ENCODE results near the gene MOSPD2. TPM values are rescaled to one million over a fixed set of nuclear protein-coding genes. Genes with fewer than 3 reads are reported as not detected.

Gene MOSPD2
- total RNA-seq, 2 experiments from 2014 or later, result 9.1 to 9.6 TPM

DNA sequence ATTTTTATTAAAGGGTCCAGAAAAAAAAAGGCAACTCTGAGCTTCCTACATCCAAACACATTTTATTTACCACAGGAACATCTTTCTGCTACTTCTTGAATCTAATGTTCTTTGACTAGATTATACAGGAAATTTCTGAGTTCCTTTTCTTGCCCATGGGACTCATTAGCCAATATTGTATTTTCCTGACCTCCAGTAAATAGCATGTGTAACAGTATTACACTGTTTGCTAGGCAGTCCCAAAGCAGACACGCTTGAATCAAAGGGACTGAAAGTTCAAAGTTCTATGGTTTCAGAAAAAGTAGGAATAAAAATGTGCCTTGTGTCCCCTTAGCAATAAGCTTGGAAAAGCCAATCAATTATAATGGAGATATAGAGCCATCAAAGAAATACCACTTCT lies 57.4 kb downstream of the MOSPD2 start:
- Mint-ChIP-seq H3K9me3 (no peaks in the 10 kb centered on the region), H3K36me3 (no peaks in the 10 kb centered on the region), H3K27ac (no peak overlapping the region), H3K4me1 (no peaks in the 10 kb centered on the region), H3K27me3 (peaks cover 4% of the 10 kb centered on the region), H3K4me3 (no peak overlapping the region)
- no peak for DNase-seq

DNA sequence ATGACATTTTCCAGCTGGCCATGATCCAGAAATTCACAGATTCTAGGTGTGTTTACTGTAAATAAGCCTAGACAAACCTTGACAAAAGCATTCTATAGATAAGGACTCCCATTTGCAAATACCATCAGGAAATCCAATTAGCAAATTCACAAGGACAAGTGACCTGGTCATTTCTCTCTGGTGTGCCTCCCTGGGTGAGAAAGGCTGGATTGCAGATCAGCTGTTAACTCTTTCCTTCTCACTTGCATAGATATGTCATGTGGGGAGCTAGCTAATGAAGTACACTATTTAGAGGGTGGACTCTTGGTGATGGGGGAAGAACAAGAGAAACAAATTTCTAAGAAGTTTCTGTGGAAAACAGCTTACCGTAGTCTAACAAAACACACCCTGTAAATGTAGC lies 58.9 kb downstream of the MOSPD2 start:
- no peak for DNase-seq
- no peak overlapping the region for H3K4me3 Mint-ChIP-seq
- no peak overlapping the region for H3K27ac Mint-ChIP-seq
- H3K27me3 Mint-ChIP-seq, result peaks cover 4% of the 10 kb centered on the region
- H3K4me1 Mint-ChIP-seq, result peaks cover 2% of the 10 kb centered on the region
- no peaks in the 10 kb centered on the region for H3K36me3 Mint-ChIP-seq
- no peaks in the 10 kb centered on the region for H3K9me3 Mint-ChIP-seq

DNA sequence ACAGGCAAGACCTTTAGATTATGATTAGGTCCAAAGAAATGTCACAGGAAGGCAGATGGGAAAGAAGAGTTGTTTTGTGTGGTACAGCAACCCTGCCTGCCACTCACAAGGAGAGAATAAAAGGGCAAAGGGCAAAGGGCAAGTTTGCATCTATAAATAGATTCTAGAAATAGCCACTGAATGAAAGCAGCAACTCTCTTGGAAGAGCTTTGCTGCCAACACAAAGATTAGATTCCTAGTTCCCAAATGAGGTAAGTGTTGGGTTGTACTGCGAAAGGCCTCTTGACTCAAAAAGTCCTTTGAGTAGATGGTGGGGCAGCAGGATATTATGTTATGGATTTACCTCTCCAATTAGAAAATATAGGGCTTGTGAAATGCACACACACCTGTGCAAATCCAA lies 61.2 kb downstream of the MOSPD2 start:
- Mint-ChIP-seq H3K9me3 (no peaks in the 10 kb centered on the region), H3K27ac (no peak overlapping the region), H3K4me3 (no peak overlapping the region), H3K36me3 (no peaks in the 10 kb centered on the region), H3K4me1 (peaks cover 2% of the 10 kb centered on the region), H3K27me3 (no peaks in the 10 kb centered on the region)
- DNase-seq, result no peak

DNA sequence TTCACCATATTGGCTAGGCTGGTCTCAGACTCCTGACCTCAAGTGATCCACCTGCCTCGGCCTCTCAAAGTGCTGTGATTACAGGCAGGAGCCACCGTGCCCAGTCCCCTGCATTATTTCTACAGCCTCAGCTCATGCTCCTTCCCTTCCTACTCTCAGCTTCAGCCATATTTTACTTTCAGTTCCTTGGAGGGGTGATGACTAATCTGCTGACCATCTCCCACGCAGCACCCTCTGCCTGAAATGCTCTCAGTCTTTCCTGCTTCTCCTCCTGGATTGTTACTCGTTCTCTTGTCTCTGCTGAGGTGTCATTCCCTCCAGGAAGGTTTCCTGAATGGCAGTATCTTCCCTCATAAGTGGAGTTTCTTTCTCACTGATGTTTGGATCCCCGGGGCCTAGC lies 63.3 kb downstream of the MOSPD2 start:
- Mint-ChIP-seq H3K27ac (no peak overlapping the region), H3K9me3 (no peaks in the 10 kb centered on the region), H3K36me3 (no peaks in the 10 kb centered on the region), H3K27me3 (no peaks in the 10 kb centered on the region), H3K4me1 (peaks cover 2% of the 10 kb centered on the region), H3K4me3 (no peak overlapping the region)
- DNase-seq, result no peak

DNA sequence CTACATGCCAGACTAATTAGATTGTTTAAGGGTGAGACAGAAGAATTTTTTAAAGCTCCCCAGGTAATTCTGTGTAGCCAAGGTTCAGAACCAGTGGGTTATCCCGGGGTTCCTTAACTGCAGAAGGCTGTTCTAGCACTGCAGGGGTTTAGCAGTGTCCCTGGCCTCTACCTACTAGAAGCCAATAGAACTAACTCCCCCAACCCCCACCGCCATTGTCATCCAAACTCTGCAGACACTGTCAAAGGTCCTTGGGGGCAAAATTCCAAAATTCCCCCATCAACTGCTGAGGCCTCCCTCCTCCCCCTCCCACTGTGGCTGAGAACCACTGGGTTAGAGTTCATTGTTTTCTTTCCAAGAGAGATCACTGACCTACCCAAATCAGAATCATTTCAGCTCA lies 66.4 kb downstream of the MOSPD2 start:
- Mint-ChIP-seq H3K9me3 (no peaks in the 10 kb centered on the region), H3K4me1 (peaks cover 2% of the 10 kb centered on the region), H3K27ac (no peak overlapping the region), H3K36me3 (no peaks in the 10 kb centered on the region), H3K4me3 (no peak overlapping the region), H3K27me3 (no peaks in the 10 kb centered on the region)
- no peak for DNase-seq

DNA sequence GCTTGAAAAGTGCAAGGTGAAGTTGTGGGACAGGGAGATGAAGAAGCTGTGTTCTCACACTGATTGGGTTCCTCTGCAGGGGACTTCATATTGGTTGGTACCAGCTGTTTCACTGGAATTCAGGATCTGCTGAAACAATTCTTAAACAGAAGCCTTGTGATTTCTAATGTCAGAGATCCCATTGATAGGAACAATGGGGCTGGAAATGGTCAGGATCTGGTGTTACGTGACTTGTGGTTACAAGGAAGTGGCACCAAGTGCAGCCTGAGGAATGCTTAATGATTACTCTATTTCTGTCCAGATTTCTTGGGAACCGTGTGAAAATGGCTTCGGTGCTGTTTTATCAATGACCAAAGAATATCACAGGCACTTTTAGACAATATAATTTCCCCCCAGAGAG lies 68.1 kb downstream of the MOSPD2 start:
- Mint-ChIP-seq H3K36me3 (no peaks in the 10 kb centered on the region), H3K9me3 (no peaks in the 10 kb centered on the region), H3K27ac (no peak overlapping the region), H3K27me3 (no peaks in the 10 kb centered on the region), H3K4me3 (no peak overlapping the region), H3K4me1 (peaks cover 2% of the 10 kb centered on the region)
- no peak for DNase-seq

DNA sequence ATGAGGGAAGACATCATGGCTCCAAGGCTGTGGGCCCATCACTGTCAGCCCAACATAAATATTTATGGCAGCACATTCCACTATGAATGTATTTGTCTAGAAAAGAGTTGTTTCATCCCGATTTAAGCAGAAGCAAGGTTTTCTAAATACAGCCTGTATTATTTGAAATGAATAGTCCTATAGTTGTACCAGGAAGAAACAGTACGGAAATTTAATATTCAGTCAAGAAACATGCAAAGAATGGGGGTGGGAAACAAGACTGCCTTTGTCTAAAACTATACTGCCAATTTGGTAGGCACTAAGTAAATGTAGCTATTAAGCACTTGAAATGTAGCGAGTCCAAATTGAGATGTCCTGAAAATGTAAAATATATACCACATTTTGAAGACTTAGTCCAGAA lies 69.1 kb downstream of the MOSPD2 start:
- H3K9me3 Mint-ChIP-seq, result no peaks in the 10 kb centered on the region
- no peaks in the 10 kb centered on the region for H3K27me3 Mint-ChIP-seq
- no peak overlapping the region for H3K4me3 Mint-ChIP-seq
- H3K36me3 Mint-ChIP-seq, result no peaks in the 10 kb centered on the region
- no peak overlapping the region for H3K27ac Mint-ChIP-seq
- DNase-seq, result no peak
- H3K4me1 Mint-ChIP-seq, result no peaks in the 10 kb centered on the region

DNA sequence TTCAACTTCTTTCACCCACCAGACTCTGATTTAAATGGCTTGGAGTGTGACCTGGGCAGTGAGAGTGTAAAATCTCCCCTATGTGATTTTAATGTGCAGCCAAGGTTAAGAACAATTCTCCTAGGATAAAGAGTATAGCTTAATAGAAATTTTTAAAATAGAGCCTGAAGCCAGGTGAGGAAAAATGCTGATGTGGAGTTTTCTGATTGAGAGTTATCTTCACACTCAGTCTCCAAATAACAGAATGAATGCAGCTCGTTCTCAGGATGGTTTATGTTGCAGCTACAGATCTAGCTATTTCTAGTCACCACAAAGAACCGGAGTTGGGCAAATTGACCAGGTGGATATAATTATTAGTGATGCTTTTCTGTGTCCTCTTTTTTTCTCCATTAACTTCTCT lies 70.7 kb downstream of the MOSPD2 start:
- H3K27me3 Mint-ChIP-seq, result no peaks in the 10 kb centered on the region

DNA sequence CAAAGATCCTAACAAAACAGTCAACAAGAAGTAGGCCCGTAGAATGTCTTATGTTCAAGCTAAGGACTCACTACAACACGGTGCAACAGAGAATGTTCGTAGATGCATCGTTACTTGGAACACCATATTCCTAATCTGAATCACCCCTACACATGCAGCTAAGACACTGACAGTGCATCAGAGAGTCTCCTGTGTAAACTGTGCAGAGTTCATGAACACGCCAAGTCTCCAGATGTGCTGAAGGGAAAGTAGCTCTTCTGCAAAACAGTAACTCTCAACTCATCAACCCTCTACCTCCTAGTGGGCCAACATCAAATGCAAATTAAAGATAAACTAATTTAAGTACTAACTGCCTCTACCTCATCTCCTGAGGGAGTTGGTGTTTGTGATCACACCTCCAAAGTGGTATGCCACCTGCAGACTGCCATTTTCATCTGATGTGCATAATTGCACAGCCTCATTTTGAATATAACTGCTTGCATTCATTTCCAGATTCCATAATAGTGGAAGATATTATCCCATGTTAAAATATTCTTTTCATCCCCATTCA lies 73.5 kb downstream of the MOSPD2 start:
- Mint-ChIP-seq H3K27me3 (peaks cover 4% of the 10 kb centered on the region), H3K4me1 (no peaks in the 10 kb centered on the region), H3K9me3 (no peaks in the 10 kb centered on the region), H3K36me3 (no peaks in the 10 kb centered on the region), H3K4me3 (no peak overlapping the region), H3K27ac (no peak overlapping the region)
- DNase-seq, result no peak

More for the DNA sequence above, 70.7 kb downstream of the MOSPD2 start:
- Mint-ChIP-seq H3K36me3 (no peaks in the 10 kb centered on the region), H3K4me1 (no peaks in the 10 kb centered on the region), H3K4me3 (no peak overlapping the region), H3K9me3 (no peaks in the 10 kb centered on the region), H3K27ac (no peak overlapping the region)
- DNase-seq, result no peak

DNA sequence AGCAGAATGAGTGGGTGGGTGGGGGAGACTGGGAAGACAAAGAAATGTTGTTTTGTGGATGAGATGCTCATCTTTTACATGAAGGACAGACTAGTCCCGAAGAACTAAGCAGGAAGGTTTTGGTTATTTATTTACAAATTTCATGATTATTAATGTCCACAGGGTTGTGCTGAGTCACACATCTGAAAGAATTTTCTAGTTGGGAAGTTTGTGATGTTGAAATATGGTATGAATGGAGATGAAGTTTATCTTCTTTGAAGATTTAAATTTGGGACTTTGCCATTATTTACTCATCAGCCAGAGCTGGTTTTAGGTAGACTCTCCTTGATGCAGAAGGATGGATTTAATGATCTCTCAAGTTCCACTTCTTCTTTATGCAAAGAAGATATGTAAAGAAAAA lies 75.5 kb downstream of the MOSPD2 start:
- Mint-ChIP-seq H3K27ac (no peak overlapping the region), H3K4me1 (no peaks in the 10 kb centered on the region), H3K4me3 (no peak overlapping the region), H3K36me3 (no peaks in the 10 kb centered on the region), H3K9me3 (no peaks in the 10 kb centered on the region), H3K27me3 (peaks cover 4% of the 10 kb centered on the region)
- DNase-seq, result no peak

DNA sequence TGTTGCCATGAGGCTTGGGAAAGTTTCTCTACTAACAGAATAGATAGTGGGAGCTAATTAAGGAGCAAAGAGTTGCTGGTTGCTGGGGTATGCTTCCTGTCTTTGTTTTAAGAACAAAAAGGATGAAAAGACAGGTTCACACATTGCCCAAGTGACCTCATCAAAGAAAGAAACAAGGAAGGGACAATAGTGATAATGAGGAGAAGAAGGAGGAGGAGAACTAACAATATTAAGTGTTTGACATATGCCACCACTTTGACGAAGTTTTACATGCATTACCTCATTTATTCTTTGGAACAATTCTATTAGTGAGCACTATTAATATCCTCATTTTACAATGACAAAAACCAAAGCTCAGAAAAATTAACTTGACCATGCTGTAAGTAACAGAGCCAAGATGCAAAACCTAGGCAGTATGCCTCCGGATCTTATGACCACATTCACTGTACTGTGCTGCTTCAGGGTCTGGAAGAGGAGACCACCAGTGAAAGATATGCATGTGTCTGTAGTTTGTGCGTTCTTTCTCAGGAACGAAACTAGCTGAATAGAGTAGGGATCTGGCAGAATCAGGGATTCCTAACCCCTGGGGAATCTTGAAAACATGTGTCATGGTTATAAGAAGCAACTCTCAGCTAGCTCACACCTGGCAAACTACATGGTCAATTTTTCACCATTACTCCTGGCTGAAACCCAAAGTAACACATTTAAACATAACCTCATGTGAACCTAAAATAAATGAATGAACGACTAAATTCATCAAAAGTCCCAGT lies 83.8 kb downstream of the MOSPD2 start:
- Mint-ChIP-seq H3K27me3 (peaks cover 4% of the 10 kb centered on the region), H3K4me3 (no peak overlapping the region), H3K4me1 (no peaks in the 10 kb centered on the region), H3K27ac (no peak overlapping the region), H3K9me3 (no peaks in the 10 kb centered on the region), H3K36me3 (no peaks in the 10 kb centered on the region)
- no peak for DNase-seq

DNA sequence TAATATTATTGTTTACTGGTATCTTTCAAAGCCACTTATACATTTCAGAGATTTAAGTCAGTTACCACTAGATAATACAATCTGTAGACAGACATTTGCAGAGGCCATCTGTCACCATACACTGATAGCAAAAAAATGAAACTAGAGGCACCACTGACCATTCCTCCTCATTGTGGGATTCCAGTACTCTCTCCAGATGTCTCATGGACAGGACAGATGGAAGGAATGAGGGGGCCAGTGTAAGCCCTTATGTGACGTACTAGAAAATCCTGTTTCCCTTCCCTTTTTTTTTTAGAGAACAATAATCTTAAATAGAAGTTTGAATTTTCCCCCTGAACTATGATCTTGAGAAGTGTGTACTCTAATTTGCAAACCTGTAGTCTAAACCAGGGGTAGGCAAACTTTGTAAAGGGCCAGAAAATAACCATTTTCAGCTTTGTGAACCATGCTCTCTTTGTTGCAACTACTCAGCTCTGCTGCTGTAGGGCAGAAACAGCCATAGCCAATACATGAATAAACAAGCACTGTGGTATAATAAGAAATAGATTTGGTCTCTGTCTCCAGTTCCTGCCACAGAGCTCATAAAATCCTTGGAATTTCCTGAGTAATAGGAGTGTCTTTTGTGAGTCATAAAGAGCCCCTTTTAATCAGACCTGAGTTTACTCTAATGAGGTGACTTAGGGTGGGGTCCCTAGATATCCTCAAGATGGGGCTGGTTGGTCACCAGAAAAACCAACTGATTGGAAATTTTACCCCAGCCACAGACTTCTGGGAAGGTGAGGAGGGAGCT lies 90.4 kb downstream of the MOSPD2 start:
- Mint-ChIP-seq H3K9me3 (no peaks in the 10 kb centered on the region), H3K4me1 (no peaks in the 10 kb centered on the region), H3K36me3 (no peaks in the 10 kb centered on the region), H3K27ac (no peak overlapping the region), H3K27me3 (no peaks in the 10 kb centered on the region), H3K4me3 (no peak overlapping the region)
- DNase-seq, result no peak

DNA sequence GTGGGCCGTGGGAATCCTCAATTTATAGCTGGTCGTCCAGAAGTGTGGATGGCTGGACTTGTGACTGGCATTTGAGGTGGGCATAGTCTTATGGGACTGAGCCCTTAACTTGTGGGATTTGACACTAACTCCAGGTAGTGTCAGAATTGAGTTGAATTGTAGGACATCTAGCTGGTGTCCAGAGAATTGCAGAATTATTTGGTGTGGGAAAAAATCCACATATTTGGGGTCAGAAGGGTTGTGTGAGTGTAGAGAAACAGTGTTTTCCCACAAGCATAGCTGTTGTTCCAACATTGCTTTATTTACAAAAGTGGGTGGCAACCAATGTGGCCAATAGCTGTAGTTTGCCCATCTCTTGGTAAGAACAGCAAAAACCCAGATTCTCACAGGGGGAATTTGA lies 91.3 kb downstream of the MOSPD2 start:
- Mint-ChIP-seq H3K36me3 (no peaks in the 10 kb centered on the region), H3K4me1 (no peaks in the 10 kb centered on the region), H3K4me3 (no peak overlapping the region), H3K27me3 (no peaks in the 10 kb centered on the region), H3K9me3 (no peaks in the 10 kb centered on the region), H3K27ac (no peak overlapping the region)
- no peak for DNase-seq
